ENCODE data around the gene BIRC2. TPM values are rescaled to one million over a fixed set of nuclear protein-coding genes. Genes with fewer than 3 reads are reported as not detected.
"Not testable (repeated sequence)": the region's sequence is repeated elsewhere in the genome, so short reads cannot be mapped to it uniquely, and the experiment has no call there.

The BIRC2 gene
- total RNA-seq, 1 donor from 2014 or later, result 30.6 TPM

DNA sequence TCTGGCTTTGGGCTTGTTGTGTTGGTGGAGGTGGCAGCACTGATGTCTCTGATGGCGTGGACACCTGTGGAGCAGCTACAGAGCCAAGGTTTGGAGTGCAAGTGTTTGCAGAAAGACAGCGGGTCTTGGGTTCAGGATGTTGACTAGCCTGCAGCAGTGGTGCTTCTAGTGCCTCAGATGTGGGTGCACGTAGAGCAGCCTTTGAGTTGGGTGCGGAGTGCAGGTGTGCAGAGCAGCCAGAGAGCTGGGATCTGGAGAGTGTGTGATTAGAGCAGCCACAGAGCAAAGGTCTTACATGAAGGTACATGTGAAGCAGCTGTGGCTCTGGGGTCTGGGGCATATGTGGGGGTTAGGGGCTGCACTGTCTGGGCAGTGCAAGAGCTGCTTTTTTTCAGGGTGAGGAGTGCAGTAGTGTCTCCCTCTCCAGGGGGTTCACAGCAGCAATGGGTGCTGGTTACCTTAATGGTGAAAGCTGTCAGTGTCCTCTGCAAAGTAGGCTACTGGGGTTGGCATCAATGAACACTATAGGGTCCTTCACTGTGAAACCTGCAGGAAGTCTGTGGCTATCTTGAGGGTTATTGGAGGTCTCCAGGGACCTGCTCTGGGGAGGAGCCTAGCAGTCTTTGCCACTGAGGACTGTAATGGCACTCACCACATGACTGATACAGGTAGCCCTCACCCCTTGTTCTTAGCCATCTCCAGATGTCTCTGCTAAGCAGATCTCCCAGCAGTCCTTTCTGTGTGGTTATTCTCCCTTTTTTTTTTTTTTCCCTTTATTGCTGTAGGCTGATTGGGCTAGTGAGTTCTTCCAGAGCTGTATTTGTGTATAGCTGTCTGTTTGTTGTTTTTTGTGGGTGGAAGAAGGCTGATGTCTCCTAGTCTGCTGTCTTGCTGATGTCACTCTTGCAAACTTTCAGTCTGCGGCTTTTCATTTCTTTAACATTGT is 14.3 kb downstream of the BIRC2 start:
- DNase-seq (ENCODE audit: low spot score), result no peak
- peaks cover 36% of the 10 kb centered on the region for H3K4me1 Mint-ChIP-seq (ENCODE audit: low read depth)
- H3K4me3 Mint-ChIP-seq, result peak overlapping the region; percentile 48

DNA sequence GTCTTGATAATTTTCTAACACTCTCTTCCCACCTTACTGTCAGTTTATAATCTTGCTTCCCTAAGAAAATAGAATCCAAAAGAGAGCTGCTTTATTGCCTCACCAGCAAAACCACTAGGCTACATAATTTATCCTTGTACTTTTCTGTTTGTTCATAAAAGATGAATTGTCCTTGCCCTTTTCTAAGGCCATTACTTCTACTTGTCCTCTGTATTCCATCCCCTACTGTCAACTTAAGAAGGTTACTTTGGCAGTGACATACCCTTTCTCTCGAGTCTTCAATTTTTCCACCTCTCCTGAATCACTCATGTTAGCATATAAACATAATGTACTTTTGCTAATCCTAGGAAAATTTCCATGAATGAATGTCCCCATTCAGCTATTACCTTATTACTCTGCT is 18.0 kb downstream of the BIRC2 start:
- H3K4me1 Mint-ChIP-seq (ENCODE audit: low read depth), result peaks cover 41% of the 10 kb centered on the region

More for the DNA sequence above, 14.3 kb downstream of the BIRC2 start:
- Mint-ChIP-seq H3K36me3 (ENCODE audit: low read depth) (peaks cover 64% of the 10 kb centered on the region), H3K9me3 (peaks cover 15% of the 10 kb centered on the region), H3K27me3 (ENCODE audit: insufficient read depth) (no peaks in the 10 kb centered on the region), H3K27ac (peak overlapping the region; percentile 10)
- intact Hi-C loops (cut with micrococcal nuclease), result no loop called here

DNA sequence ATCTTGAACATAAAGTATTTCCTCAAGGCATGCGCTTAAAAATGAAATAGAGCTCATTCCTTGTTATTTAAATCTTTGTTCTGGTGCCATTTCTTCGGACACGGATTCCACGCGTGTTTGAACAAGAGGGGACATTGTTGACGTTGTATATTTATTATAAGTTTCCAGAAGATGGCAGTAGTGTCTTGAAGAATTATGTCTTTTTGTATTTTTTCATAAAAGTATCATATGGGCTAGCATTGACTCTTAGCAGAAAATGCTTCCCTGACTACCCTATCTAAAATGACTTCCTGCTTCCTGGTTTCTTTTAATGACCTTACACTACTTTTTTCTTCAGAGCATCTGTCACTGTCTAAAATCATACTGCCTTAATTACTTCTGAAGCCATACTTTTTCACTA is 20.4 kb downstream of the BIRC2 start:
- H3K9me3 Mint-ChIP-seq, result no peaks in the 10 kb centered on the region
- no peak for DNase-seq (ENCODE audit: low spot score)
- peaks cover 26% of the 10 kb centered on the region for H3K4me1 Mint-ChIP-seq (ENCODE audit: low read depth)
- peaks cover 47% of the 10 kb centered on the region for H3K36me3 Mint-ChIP-seq (ENCODE audit: low read depth)
- no peak overlapping the region for H3K27ac Mint-ChIP-seq
- intact Hi-C loops (cut with micrococcal nuclease), result loop anchor here (1.0 to 2.0 kb wide), 3 partner anchors 128 to 299 kb away; no protein-coding TSS in a partner anchor
- H3K27me3 Mint-ChIP-seq (ENCODE audit: insufficient read depth), result no peaks in the 10 kb centered on the region
- H3K4me3 Mint-ChIP-seq, result no peak overlapping the region

More for the DNA sequence above, 18.0 kb downstream of the BIRC2 start:
- Mint-ChIP-seq H3K27me3 (ENCODE audit: insufficient read depth) (no peaks in the 10 kb centered on the region), H3K4me3 (no peak overlapping the region), H3K36me3 (ENCODE audit: low read depth) (peaks cover 60% of the 10 kb centered on the region), H3K9me3 (peaks cover 5% of the 10 kb centered on the region), H3K27ac (no peak overlapping the region)
- intact Hi-C loops (cut with micrococcal nuclease), result no loop called here
- no peak for DNase-seq (ENCODE audit: low spot score)

DNA sequence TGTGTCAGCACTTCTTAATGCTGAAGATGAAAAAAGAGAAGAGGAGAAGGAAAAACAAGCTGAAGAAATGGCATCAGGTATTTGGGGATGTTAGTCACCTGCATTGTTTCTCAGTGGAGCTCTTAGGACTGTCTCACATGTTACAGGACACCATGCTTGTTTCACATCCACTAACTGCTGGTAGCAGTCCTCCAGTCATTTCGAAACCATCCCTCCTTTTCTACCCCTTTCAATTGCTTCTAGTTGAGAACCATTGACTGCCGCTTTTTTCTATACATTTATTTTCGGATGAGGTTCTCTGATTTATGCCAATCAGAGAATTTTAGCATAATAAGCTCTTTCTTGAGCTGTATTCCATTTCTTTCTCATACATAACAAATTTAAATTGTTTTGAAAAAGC is 21.5 kb downstream of the BIRC2 start:
- no peak overlapping the region for H3K4me3 Mint-ChIP-seq
- peaks cover 43% of the 10 kb centered on the region for H3K36me3 Mint-ChIP-seq (ENCODE audit: low read depth)
- H3K27ac Mint-ChIP-seq, result no peak overlapping the region
- H3K27me3 Mint-ChIP-seq (ENCODE audit: insufficient read depth), result no peaks in the 10 kb centered on the region
- no peak for DNase-seq (ENCODE audit: low spot score)
- H3K4me1 Mint-ChIP-seq (ENCODE audit: low read depth), result peaks cover 26% of the 10 kb centered on the region
- no peaks in the 10 kb centered on the region for H3K9me3 Mint-ChIP-seq
- intact Hi-C loops (cut with micrococcal nuclease), result loop anchor here (1.0 kb wide), 1 partner anchor 21 kb away; the partner anchor contains the start of gene BIRC2

DNA sequence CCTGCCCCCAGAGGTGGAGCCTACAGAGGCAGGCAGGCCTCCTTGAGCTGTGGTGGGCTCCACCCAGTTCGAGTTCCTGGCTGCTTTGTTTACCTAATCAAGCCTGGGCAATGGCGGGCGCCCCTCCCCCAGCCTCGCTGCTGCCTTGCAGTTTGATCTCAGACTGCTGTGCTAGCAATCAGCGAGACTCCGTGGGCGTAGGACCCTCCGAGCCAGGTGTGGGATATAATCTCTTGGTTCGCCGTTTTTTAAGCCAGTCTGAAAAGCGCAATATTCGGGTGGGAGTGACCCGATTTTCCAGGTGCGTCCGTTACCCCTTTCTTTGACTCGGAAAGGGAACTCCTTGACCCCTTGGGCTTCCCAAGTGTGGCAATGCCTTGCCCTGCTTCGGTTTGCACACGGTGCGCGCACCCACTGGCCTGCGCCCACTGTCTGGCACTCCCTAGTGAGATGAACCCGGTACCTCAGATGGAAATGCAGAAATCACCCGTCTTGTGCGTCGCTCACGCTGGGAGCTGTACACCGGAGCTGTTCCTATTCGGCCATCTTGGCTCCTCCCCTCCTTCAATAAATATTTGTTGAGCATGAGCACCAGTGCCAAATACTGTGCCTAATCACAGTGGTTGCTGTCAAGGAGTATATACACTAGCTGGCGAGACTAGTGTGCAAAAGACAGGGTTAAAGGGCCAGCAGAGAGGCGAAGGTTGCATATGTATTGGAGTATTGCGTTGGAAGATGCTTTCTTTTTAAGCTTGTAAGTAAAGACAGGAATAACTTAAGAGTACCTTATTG is 27.8 kb downstream of the BIRC2 start:
- peaks cover 18% of the 10 kb centered on the region for H3K4me1 Mint-ChIP-seq (ENCODE audit: low read depth)
- H3K36me3 Mint-ChIP-seq (ENCODE audit: low read depth), result peaks cover 39% of the 10 kb centered on the region
- H3K27me3 Mint-ChIP-seq (ENCODE audit: insufficient read depth); H3K9me3 Mint-ChIP-seq; intact Hi-C loops (cut with micrococcal nuclease); DNase-seq (ENCODE audit: low spot score); H3K4me3 Mint-ChIP-seq; H3K27ac Mint-ChIP-seq: not testable (repeated sequence)

DNA sequence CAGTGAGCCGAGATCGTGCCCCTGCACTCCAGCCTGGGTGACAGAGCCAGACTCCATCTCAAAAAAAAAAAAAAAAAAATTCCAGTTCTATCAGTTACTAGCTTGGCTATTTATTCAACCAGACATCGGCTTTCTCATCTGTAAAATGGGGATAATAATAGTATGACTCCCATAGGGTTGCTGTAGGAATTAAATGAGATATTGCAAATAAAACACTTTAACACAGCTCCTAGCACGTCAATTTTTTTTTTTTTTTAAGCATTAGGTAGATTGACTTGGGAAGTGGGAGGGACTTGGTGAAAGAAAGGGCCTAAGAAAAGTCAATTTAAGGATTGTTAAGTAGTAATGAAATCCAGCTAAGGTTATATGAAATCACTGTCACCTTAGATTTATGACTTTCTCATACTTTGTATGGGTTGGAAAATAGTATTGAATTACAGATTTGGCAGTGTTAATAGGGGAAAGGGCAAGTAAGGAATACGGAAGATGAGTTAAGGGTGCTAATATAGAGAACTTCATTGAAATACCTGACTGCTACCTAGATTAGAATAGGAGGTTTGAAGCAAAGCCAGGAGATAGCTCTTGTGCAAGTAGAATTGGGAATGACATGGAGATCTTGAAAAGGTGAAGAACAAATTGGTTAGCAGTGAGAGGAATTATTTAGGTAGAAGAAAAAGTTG is 28.8 kb downstream of the BIRC2 start:
- H3K27ac Mint-ChIP-seq, result no peak overlapping the region
- H3K36me3 Mint-ChIP-seq (ENCODE audit: low read depth), result peaks cover 45% of the 10 kb centered on the region
- H3K9me3 Mint-ChIP-seq, result no peaks in the 10 kb centered on the region
- no peak overlapping the region for H3K4me3 Mint-ChIP-seq
- DNase-seq (ENCODE audit: low spot score), result no peak
- peaks cover 18% of the 10 kb centered on the region for H3K4me1 Mint-ChIP-seq (ENCODE audit: low read depth)
- H3K27me3 Mint-ChIP-seq (ENCODE audit: insufficient read depth), result no peaks in the 10 kb centered on the region
- intact Hi-C loops (cut with micrococcal nuclease), result no loop called here

DNA sequence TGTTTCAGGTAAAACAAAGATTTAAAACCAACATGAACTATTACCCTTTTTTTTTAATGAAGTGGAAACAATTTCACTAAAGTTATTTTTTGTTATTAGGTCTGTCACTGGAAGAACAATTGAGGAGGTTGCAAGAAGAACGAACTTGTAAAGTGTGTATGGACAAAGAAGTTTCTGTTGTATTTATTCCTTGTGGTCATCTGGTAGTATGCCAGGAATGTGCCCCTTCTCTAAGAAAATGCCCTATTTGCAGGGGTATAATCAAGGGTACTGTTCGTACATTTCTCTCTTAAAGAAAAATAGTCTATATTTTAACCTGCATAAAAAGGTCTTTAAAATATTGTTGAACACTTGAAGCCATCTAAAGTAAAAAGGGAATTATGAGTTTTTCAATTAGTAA is 30.9 kb downstream of the BIRC2 start:
- Mint-ChIP-seq H3K4me1 (ENCODE audit: low read depth) (peaks cover 12% of the 10 kb centered on the region), H3K9me3 (no peaks in the 10 kb centered on the region), H3K36me3 (ENCODE audit: low read depth) (peaks cover 47% of the 10 kb centered on the region), H3K27me3 (ENCODE audit: insufficient read depth) (no peaks in the 10 kb centered on the region), H3K27ac (no peak overlapping the region), H3K4me3 (no peak overlapping the region)
- intact Hi-C loops (cut with micrococcal nuclease), result no loop called here
- DNase-seq (ENCODE audit: low spot score), result no peak

DNA sequence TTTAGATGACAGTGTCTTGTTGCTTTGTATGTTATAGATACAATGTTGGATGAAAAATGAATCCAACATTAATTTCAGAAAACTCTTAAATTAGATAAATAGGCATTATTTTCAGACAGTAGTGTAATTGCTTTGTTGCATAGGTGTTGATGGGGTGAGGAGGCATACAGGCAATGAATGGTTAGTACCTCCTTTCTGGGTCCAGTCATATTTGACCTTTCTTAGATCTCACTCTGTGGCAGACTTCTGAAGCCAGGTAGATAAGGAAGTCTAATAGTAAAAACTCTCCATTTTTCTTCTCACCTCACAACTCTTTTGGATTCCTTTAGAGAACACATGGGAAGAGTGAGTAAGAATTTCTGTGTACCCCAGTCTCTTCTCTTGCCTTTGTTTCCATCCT is 31.8 kb downstream of the BIRC2 start:
- Mint-ChIP-seq H3K27me3 (ENCODE audit: insufficient read depth) (no peaks in the 10 kb centered on the region), H3K27ac (no peak overlapping the region), H3K9me3 (no peaks in the 10 kb centered on the region), H3K4me3 (no peak overlapping the region), H3K4me1 (ENCODE audit: low read depth) (peaks cover 12% of the 10 kb centered on the region), H3K36me3 (ENCODE audit: low read depth) (peaks cover 52% of the 10 kb centered on the region)
- intact Hi-C loops (cut with micrococcal nuclease), result no loop called here
- DNase-seq (ENCODE audit: low spot score), result no peak

DNA sequence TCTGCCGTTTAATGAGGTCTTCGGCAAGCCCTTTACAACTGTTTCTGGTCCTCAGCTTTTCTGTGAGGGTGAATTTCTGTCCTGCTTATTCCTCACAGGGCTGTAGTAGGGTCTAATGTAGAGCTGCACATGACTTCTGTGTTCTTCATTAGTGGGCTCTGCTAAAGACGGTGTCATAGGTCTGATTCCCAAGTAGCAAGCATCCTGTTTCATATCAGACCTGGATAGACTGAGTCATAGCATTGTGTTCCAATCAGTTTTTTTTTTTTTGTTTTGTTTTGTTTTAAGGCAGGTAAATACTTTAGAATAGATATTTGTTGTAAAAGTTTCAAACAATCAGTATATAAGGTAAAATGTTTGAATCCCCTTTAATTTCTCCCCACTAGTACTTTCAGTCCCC is 35.4 kb downstream of the BIRC2 start:
- no peak for DNase-seq (ENCODE audit: low spot score)
- Mint-ChIP-seq H3K27me3 (ENCODE audit: insufficient read depth) (no peaks in the 10 kb centered on the region), H3K4me3 (no peak overlapping the region), H3K9me3 (no peaks in the 10 kb centered on the region), H3K4me1 (ENCODE audit: low read depth) (peaks cover 14% of the 10 kb centered on the region), H3K36me3 (ENCODE audit: low read depth) (peaks cover 52% of the 10 kb centered on the region), H3K27ac (no peak overlapping the region)
- intact Hi-C loops (cut with micrococcal nuclease), result no loop called here

DNA sequence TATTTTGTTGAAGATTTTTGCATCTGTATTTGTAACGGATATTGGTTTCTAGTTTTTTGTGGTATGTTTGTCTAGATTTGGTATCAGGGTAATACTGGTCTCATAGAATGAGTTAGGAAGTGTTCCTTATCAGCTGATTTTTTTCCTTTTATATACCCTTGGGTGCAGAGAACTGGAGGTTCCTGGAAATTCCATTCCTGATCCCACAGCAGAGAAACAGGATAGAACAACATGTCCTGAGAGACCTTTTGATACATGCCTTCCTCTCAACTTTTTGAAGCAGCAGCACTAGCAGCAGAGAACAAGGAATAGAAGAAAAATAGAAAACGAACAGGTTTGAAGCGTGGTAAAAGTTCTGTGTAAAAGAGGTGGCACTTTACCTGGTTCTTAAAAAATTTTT is 36.8 kb downstream of the BIRC2 start:
- Mint-ChIP-seq H3K36me3 (ENCODE audit: low read depth) (peaks cover 50% of the 10 kb centered on the region), H3K27ac (no peak overlapping the region), H3K4me1 (ENCODE audit: low read depth) (peaks cover 14% of the 10 kb centered on the region)

DNA sequence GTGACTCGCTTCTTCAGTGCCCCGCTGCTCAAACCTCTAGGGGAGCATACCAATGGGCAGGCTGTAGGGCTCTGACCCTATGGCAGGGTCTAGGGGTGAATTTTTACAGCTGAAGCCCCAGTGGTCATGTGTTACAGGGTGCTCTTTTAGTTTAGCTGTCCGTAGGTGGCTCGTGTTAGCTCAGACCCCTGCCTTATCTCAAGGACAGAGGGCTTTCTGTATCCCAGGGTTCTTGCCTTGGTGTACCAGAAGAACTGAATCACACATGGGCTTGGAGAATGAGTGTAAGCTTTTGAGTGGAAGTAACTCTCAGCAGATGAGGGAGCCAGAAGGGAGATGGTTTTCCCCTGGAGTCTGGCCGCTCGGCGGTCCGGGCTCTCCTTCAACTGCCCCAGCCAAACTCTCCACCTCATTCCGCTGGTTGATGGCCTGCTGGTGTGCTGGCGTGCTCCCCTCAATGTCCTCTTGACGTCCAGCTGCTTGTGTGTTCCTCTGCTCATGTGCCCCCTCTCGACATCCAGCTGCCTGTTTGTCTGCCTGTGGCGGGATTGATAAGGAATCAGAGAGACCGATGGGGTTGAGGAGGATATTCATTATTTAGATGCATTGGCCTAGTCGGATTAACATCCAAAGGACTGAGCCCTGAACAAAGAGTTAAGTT is 37.5 kb downstream of the BIRC2 start:
- intact Hi-C loops (cut with micrococcal nuclease), result no loop called here
- no peak for DNase-seq (ENCODE audit: low spot score)
- no peak overlapping the region for H3K4me3 Mint-ChIP-seq
- H3K4me1 Mint-ChIP-seq (ENCODE audit: low read depth), result peaks cover 21% of the 10 kb centered on the region
- H3K27me3 Mint-ChIP-seq (ENCODE audit: insufficient read depth), result no peaks in the 10 kb centered on the region
- peaks cover 5% of the 10 kb centered on the region for H3K9me3 Mint-ChIP-seq
- H3K27ac Mint-ChIP-seq, result no peak overlapping the region
- H3K36me3 Mint-ChIP-seq (ENCODE audit: low read depth), result peaks cover 50% of the 10 kb centered on the region

More for the DNA sequence above, 36.8 kb downstream of the BIRC2 start:
- DNase-seq (ENCODE audit: low spot score), result no peak
- intact Hi-C loops (cut with micrococcal nuclease), result no loop called here
- peaks cover 5% of the 10 kb centered on the region for H3K9me3 Mint-ChIP-seq
- no peaks in the 10 kb centered on the region for H3K27me3 Mint-ChIP-seq (ENCODE audit: insufficient read depth)
- no peak overlapping the region for H3K4me3 Mint-ChIP-seq
